ENCODE measurements around the gene PIGB.
"Not testable (repeated sequence)": the region's sequence is repeated elsewhere in the genome, so short reads cannot be mapped to it uniquely, and the experiment has no call there.

PIGB gene

DNA sequence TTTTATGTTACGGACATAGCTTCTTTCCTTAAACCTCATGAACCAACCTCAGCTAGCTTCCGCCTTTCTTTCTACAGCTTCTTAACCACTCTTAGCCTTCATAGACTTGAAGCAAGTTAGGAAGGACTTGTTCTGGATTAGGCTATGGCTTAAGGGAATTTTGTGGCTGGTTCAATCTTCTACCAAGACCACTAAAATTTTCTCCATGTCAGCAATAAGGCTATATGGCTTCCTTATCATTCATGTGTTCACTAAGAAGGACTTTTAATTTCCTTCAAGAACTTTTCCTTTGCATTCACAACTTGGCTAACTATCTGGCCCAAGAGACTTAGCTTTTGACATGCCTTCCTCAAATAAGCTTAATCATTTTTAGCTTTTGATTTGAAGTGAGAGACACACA, 64.7 kb downstream of the PIGB start:
- no peak for DNase-seq

DNA sequence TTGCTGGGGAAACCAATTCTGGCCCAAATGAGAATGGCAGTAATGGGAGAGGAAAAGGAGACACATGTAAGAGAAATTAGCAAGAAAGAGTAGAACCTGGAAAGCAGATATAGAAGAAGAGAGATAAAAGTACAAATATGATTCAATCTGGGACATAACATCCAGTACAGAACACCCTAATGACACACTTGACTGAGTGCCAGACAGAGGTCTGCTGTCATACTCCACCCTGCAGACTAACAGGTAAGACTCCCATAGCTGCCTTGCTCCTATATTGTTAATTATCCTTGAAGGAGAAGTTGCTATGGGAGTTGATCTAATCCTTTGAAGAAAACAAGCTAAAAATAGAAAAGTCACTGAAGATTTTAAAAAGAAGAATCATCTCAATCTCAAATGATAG, 68.0 kb downstream of the PIGB start:
- no peak for DNase-seq

DNA sequence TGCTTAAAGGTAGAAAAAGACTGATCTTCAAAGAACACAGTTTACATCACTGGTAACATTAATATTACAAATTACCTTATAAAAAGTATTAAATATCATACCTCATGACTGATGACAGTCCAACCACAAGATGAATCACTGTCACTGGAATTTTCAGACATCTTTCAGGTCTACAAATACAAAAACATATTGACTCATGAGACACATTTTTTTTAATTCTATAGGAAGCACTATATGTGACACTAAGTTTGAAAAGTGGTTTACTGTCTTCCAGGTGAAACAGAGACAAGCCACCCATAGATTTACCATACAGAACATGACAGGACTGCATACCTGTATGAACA, 70.2 kb downstream of the PIGB start:
- no peak for DNase-seq

GRCh38 chr15:55394694-55395093, 75.7 kb downstream of the PIGB start:
- DNase-seq, result no peak

- no peak for DNase-seq
Measured at GRCh38 chr15:55398243-55398642, 79.2 kb downstream of the PIGB start.

DNA sequence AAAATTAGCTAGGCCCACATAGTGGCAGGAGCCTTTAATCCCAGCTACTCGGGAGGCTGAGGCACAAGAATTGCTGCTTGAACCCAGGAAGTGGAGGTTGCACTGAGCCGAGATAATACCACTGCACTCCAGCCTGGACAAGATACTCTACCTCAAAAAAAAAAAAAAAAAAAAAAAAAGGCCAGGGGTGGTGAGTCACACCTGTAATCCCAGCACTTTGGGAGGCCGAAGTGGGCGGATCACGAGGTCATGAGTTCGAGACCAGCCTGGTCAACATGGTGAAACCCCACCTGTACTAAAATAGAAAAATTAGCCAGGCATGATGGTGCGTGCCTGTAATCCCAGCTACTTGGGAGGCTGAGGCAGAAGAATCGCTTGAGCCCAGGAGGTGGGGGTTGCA, 81.0 kb downstream of the PIGB start:
- DNase-seq, result not testable (repeated sequence)

DNA sequence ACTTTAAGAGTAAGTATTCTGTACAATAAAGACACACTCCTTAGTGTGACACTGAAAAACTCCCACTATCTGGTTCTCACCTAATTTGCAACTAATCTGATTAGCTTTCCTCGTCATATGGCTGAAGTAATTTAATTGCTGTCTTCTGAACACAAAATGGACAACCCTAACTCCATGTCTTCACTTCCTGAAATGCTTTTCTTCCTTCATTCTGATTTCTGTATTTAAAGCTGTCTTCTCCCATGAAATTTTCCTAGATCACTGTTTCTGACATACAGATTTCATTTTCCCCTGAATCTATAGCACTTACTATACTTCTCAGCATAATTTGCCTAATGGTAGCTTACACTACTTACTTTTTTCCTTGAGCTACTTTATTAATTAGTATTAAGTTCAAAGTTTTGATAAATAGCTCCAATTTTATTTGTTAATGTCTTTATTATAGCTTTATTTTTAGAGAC, 82.8 kb downstream of the PIGB start:
- DNase-seq, result no peak

- DNase-seq, result no peak
Measured at GRCh38 chr15:55402707-55403106, 83.7 kb downstream of the PIGB start.

DNA sequence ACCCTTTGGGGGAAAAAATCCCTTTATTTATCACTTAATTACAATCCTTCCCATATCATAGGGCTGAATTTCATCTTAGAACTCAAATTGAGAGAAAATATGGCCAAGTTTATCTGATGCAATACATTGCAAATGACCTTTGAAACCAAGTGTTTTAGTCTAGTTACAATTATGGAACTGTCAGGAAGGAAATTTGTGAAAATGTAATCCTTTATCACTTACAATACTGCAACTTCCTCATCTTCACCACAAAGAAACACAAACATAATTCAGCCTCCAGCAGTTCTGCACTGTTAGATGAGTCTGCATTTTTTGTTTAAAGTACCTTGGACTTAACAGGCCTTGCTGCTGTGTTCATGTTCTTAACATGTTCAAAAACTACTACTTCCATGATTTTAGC, 84.5 kb downstream of the PIGB start:
- DNase-seq, result no peak
